K562 (cell line): Measurements from ENCODE around the gene MOSPD3. TPM values are rescaled to one million over a fixed set of nuclear protein-coding genes. Genes with fewer than 3 reads are reported as not detected.
A peak's percentile ranks its signal among the peaks of the same experiment; 100 is the strongest.

Experiments
- ATAC-seq: fragments of 200-7000 bp; cut with Tn5 transposase; 3 replicates; pipeline ENCODE4 v1.9.1; 2020; ENCODE audit warnings: moderate library complexity
- BruUV-seq: library from RNA; stranded (reverse); fragments of 400-500 nt; replicated peaks from 2 replicates; lab custom pipeline; 2021; lab: Mats Ljungman, UMichigan
- CTCF ChIA-PET: fragments of 300-600 bp; formaldehyde crosslinking; extraction: SDS; loops from one replicate; lab custom pipeline; 2021; ENCODE audit warnings: low intra/inter-chr PET ratio; lab: Yijun Ruan, JAX
- POLR2A ChIA-PET: fragments of 300-600, 350-650 bp; sonication (Branson Sonifier 250); formaldehyde crosslinking; extraction: SDS; loops from one replicate; lab custom pipeline; 2021; ENCODE audit warnings: antibody characterized with exemption, inconsistent platforms; lab: Yijun Ruan, JAX
- DNase-seq, 4 experiments: peaks; one replicate each; pipeline versions ENCODE4 v3.0.0 to v3.0.0-alpha.2; 2011 to 2018; ENCODE audit warnings: low spot score in 3 of 4, mixed read lengths in 3 of 4; ENCODE audit errors: extremely low read depth in 1 of 4
- FAIRE-seq: peaks from 2 replicates; lab custom pipeline; 2011; peaks lifted over from hg19 to GRCh38; lab: Jason Lieb, UNC
- H2AFZ ChIP-seq: 2 replicates; pipeline ENCODE4 v1.6.0; 2011; ENCODE audit warnings: low read depth, low read length, control low read depth, inconsistent platforms
- H3K27ac ChIP-seq: fragments of 200-600 bp; 3 replicates; pipeline ENCODE4 v1.8.0; 2011; ENCODE audit warnings: low read depth, mild to moderate bottlenecking, control low read depth, inconsistent platforms, low read length, moderate library complexity, mixed read lengths; ENCODE audit errors: extremely low read depth
- H3K27me3 ChIP-seq, 2 experiments: fragments of 300-600 bp in 1 of 2; 2 replicates in 1 of 2; 3 replicates in 1 of 2; pipeline versions ENCODE4 v1.6.0 to v1.8.0; 2011; ENCODE audit warnings: inconsistent platforms in 2 of 2, low read length in 2 of 2, mild to moderate bottlenecking in 1 of 2, mixed read lengths in 1 of 2, moderate library complexity in 1 of 2; ENCODE audit not compliant: control insufficient read depth in 2 of 2, insufficient read depth in 2 of 2
- H3K36me3 ChIP-seq: fragments of 300-600 bp; 3 replicates; pipeline ENCODE4 v1.8.0; 2011; ENCODE audit warnings: mild to moderate bottlenecking, low read length, inconsistent platforms; ENCODE audit not compliant: control insufficient read depth, insufficient read depth
- H3K4me1 ChIP-seq, 2 experiments: fragments of 200-600 bp in 1 of 2; replicated peaks in 1 of 2; 2 replicates in 1 of 2; 3 replicates in 1 of 2; pipeline versions ENCODE4 v1.5.1 to v1.8.0; 2011; ENCODE audit warnings: inconsistent platforms in 2 of 2, low read length in 2 of 2, mild to moderate bottlenecking in 1 of 2, mixed read lengths in 1 of 2, moderate library complexity in 1 of 2; ENCODE audit not compliant: control insufficient read depth in 2 of 2, insufficient read depth in 2 of 2
- H3K4me2 ChIP-seq: 2 replicates; pipeline ENCODE4 v1.6.1; 2011; ENCODE audit warnings: low read length, control low read depth, inconsistent platforms, mixed read lengths; ENCODE audit not compliant: insufficient read depth
- H3K4me3 ChIP-seq: fragments of 200-600 bp; sonication (generic), shearing (Covaris generic); 2 replicates; pipeline ENCODE4 v1.5.1; 2016; ENCODE audit warnings: control low read depth, inconsistent platforms
- H3K79me2 ChIP-seq: fragments of 200-600 bp; 3 replicates; pipeline ENCODE4 v1.8.0; 2011; ENCODE audit warnings: low read length, inconsistent platforms; ENCODE audit not compliant: control insufficient read depth, insufficient read depth
- H3K9ac ChIP-seq, 2 experiments: 2 replicates each; pipeline versions ENCODE4 v1.6.0 to v1.6.1; 2011; ENCODE audit warnings: low read depth in 2 of 2, low read length in 2 of 2, control low read depth in 1 of 2, inconsistent platforms in 1 of 2, mild to moderate bottlenecking in 1 of 2, mixed read lengths in 1 of 2; ENCODE audit not compliant: insufficient read depth in 1 of 2
- H3K9me1 ChIP-seq: one replicate; pipeline ENCODE4 v1.6.0; 2011; ENCODE audit warnings: inconsistent platforms, mild to moderate bottlenecking, low read length, moderate library complexity; ENCODE audit not compliant: control insufficient read depth, insufficient read depth
- H3K9me3 ChIP-seq: replicated peaks from 2 replicates; pipeline ENCODE4 v1.5.1; 2011; ENCODE audit warnings: low read depth, low read length, inconsistent platforms; ENCODE audit not compliant: control insufficient read depth, insufficient read depth
- H4K20me1 ChIP-seq: replicated peaks from 2 replicates; pipeline ENCODE4 v1.6.1; 2011; ENCODE audit warnings: low read length, inconsistent platforms, mixed read lengths; ENCODE audit not compliant: control insufficient read depth, insufficient read depth
- FIP1L1 ChIP-seq: fragments of 200-400 bp; formaldehyde crosslinking; IDR thresholded peaks from 2 replicates; pipeline ENCODE4 v1.6.1; 2018; ENCODE audit warnings: mild to moderate bottlenecking, low read depth, low read length; ENCODE audit not compliant: poor library complexity, severe bottlenecking
- ZFX ChIP-seq: sonication (generic); formaldehyde crosslinking; IDR thresholded peaks from 2 replicates; pipeline ENCODE4 v1.8.0; 2022; ENCODE audit warnings: mild to moderate bottlenecking, missing genetic modification reagents, moderate library complexity
- ZNF197 ChIP-seq: fragments of 200-800 bp; sonication (Bioruptor generic); IDR thresholded peaks from 2 replicates; pipeline ENCODE4 v1.6.1; 2016; ENCODE audit warnings: low read depth, missing genetic modification characterization, missing compliant biosample characterization
- WGBS: fragments of 100-300 bp; shearing (Covaris generic); methylation state at CpG from one replicate; pipeline ENCODE4 v1.1.6; 2016; ENCODE audit warnings: low coverage, mixed read lengths; ENCODE audit not compliant: insufficient coverage; ENCODE audit errors: missing lambda C conversion rate; 5-methylcytosine and 5-hydroxymethylcytosine counted together
- in situ Hi-C: fragments of 300-500 bp; cut with MboI; formaldehyde crosslinking; loops from 4 replicates; pipeline ENCODE4 v1.15.0; 2018; ENCODE audit warnings: inconsistent platforms, mixed read lengths
- intact Hi-C: fragments of 100-400 bp; cut with micrococcal nuclease; formaldehyde crosslinking; loops from 2 replicates; pipeline ENCODE4 v1.14.2; 2022
- polyA plus RNA-seq, 8 experiments: library from polyadenylated mRNA; depleted of rRNA in 4 of 8; stranded (reverse) in 5 of 8; unstranded in 3 of 8; fragments of >200 nt; fragmentation: Nextera tagmentation in 2 of 8; fragmentation: Illumina TruSeq in 1 of 8; extraction: Ambion mirVana in 2 of 8; extraction: Trizol in 1 of 8; gene quantifications; 2 replicates each; pipeline versions ENCODE4 v1.2.1 to v1.2.3, GENCODE V29; 2011 to 2014; ENCODE audit warnings: inconsistent platforms in 1 of 8, missing spikeins in 1 of 8
- total RNA-seq, 7 experiments: library from RNA; depleted of rRNA in 6 of 7; stranded (reverse); fragments of >200 nt in 6 of 7; fragmentation: Illumina TruSeq in 2 of 7; extraction: Trizol in 2 of 7; gene quantifications; 2 replicates each; pipeline versions ENCODE4 v1.2.1 to v1.2.3, GENCODE V29; 2011 to 2021; ENCODE audit warnings: low replicate concordance in 1 of 7

Gene MOSPD3
- total and polyA plus RNA-seq, 9 of the 15 experiments (the other 6 are each of a cell fraction or from before 2014, with no cell fraction given), result 1.4 to 32.1 (median 7.3) TPM

GRCh38 chr7:100582650-100583049, 29.7 kb upstream of the MOSPD3 start:
- Histone ChIP-seq H3K9me3 (no peaks in the 10 kb centered on the region), H3K4me2 (peak overlapping the region; percentile 12; the same call in 1 of the 2 replicates), H3K36me3 (peaks cover 64% of the 10 kb centered on the region)
- no TSS peak for BruUV-seq
- FAIRE-seq, result no peak
- intact Hi-C loops, result no loop called here
- TF ChIP-seq FIP1L1 (no peak), ZFX (CRISPR knock-in tag) (0 out of 2 replicates have a peak, but pooled peaks have one; percentile 18), ZNF197 (no peak)
- TF ChIP-seq, all 486 proteins: peak for 1
- ChIA-PET CTCF (no interaction called here), POLR2A (interaction anchor here (0.6 to 2.2 kb wide), 3 partner anchors 11 to 31 kb away, joined by 3 to 9 read pairs (median 3); no protein-coding TSS in a partner anchor)
- WGBS, result 63% methylated on average over 10 of the region's 11 CpGs
- Histone ChIP-seq H3K27ac (no peak overlapping the region), H3K79me2 (peaks cover 31% of the 10 kb centered on the region), H3K4me3 (no peak overlapping the region), H2AFZ (no peak overlapping the region), H3K9ac (peak overlapping the region in 1 of 2 experiments; percentile 80; a peak in 1 of 4 replicates), H4K20me1 (peaks cover 24% of the 10 kb centered on the region), H3K9me1 (peaks cover 12% of the 10 kb centered on the region), H3K27me3 (no peaks in the 10 kb centered on the region), H3K4me1 (peaks cover 26 to 64% of the 10 kb centered on the region in 2 experiments)
- in situ Hi-C loops, result no loop called here
- ATAC-seq (no peak), DNase-seq (no peak)
